GM19025 (cell line): Measurements from ENCODE around the gene SPINK4.
A peak's percentile ranks its signal among the peaks of the same experiment; 100 is the strongest.

Source experiments
- ATAC-seq: cut with Tn5 transposase; IDR thresholded peaks from one replicate; pipeline ENCODE4 v1.9.1; 2021; ENCODE audit warnings: mild to moderate bottlenecking, low read depth, moderate library complexity; ENCODE audit not compliant: unreplicated experiment

Gene SPINK4

GRCh38 chr9:33290247-33291030 lies 50.5 kb downstream of the SPINK4 start, which contains the start of gene NFX1:
Gene NFX1 (plus strand): TSS chr9:33290516. CDS start chr9:33290573, 57 bp downstream.
- peak; percentile 88 for ATAC-seq

GRCh38 chr9:33291031-33291397 lies 51.0 kb downstream of the SPINK4 start:
- no peak for ATAC-seq

GRCh38 chr9:33291901-33292300 lies 51.9 kb downstream of the SPINK4 start:
- no peak for ATAC-seq

- no peak for ATAC-seq
Observed at GRCh38 chr9:33293782-33294181, 53.8 kb downstream of the SPINK4 start.

GRCh38 chr9:33294670-33295432 lies 54.9 kb downstream of the SPINK4 start:
- ATAC-seq: no peak

GRCh38 chr9:33295571-33295970 lies 55.6 kb downstream of the SPINK4 start:
- peak; percentile 36 for ATAC-seq

GRCh38 chr9:33297432-33297831 lies 57.5 kb downstream of the SPINK4 start:
- ATAC-seq: peak; percentile 87
